NCI-H526 (cell line): ENCODE data around the gene NAP1L3.
A peak's percentile ranks its signal among the peaks of the same experiment; 100 is the strongest.

Source experiments
- DNase-seq, 2 experiments: peaks; one replicate each; lab custom pipeline; 2025; lab: John Stamatoyannopoulos, UW

The NAP1L3 gene, protein sequence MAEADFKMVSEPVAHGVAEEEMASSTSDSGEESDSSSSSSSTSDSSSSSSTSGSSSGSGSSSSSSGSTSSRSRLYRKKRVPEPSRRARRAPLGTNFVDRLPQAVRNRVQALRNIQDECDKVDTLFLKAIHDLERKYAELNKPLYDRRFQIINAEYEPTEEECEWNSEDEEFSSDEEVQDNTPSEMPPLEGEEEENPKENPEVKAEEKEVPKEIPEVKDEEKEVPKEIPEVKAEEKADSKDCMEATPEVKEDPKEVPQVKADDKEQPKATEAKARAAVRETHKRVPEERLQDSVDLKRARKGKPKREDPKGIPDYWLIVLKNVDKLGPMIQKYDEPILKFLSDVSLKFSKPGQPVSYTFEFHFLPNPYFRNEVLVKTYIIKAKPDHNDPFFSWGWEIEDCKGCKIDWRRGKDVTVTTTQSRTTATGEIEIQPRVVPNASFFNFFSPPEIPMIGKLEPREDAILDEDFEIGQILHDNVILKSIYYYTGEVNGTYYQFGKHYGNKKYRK

DNA sequence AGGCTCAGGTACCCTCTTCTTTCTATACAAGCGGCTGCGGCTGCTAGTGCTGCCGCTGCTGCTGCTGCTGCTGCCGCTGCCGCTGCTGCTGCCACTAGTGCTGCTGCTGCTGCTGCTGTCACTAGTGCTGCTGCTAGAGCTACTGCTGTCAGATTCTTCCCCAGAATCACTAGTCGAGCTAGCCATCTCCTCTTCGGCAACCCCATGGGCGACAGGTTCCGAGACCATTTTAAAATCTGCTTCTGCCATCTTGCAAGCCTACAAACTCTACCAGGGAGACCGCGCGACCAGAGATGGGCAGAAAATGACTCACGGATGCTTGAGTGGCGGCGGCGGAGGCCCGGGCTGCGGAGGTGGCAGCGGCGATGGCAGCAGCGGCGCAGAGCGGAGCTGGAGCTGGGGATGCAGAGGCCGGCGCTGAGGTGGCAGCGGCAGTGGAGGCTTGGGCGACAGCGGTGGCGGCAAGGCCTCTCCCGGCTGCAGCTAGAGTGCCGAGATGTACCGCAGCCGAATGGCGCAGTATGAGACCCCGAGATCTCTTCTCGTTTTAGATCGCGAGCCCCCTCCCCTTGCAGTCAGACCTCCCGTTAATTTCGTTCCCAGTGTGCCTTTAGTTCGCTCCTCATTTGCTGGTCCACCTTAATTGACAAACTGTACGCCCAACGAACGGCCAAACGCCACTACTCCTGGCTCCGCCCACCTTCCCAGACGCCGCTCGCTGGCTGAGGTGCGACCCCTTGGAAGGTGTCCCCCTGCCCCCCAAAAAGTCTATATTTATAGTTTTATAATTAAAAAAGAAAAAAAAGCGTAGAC is at the start of gene NAP1L3:
Gene NAP1L3 (minus strand): TSS at position 523 of the 813 bp plus-strand sequence. CDS start 274 bp downstream, at position 249.
- DNase-seq = peak; percentile 0 to 25

DNA sequence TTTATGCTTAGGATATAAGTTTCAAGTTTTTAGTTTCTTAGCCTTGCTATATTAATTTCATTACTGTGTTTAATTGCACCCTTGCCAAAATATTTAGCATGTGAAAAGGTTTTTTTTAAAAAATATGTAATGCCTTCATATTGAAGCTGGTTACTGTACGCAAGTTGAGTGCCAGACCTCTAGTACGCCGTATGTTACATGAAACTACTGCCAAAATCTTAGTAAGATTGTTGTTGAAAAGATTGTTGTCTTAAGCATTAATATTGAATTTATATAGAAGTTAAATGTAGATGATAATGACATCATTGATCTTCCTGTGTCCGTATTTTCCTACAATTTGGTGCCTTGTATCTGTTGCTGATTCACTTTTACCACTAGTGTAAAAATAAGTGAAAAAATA is 37.7 kb upstream of the NAP1L3 start:
- no peak for DNase-seq

DNA sequence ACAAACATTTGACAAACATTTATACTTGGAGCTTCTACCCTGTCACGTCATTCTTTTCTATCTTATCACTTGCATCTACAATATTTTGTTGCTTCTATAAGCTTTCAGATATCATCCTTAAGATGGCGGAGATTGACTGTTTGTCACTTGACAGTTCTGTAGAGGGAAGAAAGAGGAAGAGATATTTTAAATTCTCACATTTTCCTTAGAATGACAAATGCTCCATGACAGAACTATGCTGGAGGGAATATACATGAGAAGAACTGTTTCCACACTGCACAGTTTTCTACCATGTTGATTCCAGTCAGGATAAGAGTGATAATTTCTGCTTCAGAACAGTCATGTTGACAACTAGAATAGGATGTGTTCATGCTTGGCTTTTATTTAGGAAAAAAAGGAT is 30.3 kb upstream of the NAP1L3 start:
- no peak for DNase-seq

DNA sequence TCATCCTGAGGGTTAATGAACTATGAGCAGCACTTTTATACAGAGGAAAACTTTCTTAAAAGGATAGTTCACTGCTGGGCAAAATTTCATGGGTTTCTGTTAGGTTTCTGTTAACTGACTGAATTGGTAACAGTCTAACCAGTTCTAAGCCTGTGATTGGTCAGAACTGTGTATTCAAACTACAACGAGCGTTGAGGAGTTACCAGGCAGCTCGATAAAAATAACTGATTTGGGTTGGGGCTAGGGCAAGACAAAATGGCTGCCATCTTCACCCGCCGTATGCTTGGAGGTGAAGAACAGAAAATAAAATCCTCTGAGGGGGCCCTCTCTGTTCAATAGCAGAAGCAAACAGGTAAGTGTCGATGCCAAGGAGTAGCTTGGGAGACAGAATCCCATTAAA is 22.6 kb upstream of the NAP1L3 start:
- no peak for DNase-seq

DNA sequence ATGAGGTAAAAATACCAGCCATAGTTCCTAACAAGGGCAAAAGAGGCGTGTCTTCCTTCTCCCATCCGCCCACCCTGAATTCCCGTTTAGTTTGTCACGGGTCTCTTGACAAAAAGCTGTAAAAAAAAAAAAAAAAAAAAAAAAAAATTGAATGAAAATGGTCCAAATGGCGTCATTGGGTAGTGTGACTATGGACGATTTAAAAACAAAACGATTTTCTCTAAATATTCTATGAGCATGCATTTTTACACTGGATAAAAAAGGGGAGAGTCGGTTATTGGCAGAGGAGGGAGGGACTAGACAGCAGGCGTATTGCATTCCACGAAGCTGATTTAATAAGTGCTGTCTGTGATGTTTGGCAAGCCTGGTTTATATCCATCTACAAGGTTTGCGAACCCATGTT is 492 bp upstream of the NAP1L3 start, which contains the start of gene FAM133A:
Gene FAM133A (plus strand): TSS at position 338 of the 403 bp plus-strand sequence. CDS start 35,214 bp downstream, outside the sequence.
- no peak for DNase-seq

DNA sequence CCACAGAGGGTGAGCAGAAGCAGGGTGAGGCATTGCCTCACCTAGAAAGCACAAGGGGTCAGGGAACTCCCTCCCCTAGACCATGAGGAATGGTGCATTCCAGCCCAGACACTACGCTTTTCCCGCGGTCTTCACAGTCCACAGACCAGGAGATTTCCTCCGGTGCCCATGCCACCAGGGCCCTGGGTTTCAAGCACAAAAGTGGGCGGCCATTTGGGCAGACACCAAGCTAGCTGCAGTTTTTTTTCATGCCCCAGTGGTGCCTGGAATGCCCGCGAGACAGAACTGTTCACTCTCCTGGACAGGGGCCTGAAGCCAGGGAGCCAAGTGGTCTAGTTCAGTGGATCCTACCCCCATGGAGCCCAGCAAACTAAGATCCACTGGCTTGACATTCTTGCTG is 12.8 kb downstream of the NAP1L3 start:
- DNase-seq = no peak

DNA sequence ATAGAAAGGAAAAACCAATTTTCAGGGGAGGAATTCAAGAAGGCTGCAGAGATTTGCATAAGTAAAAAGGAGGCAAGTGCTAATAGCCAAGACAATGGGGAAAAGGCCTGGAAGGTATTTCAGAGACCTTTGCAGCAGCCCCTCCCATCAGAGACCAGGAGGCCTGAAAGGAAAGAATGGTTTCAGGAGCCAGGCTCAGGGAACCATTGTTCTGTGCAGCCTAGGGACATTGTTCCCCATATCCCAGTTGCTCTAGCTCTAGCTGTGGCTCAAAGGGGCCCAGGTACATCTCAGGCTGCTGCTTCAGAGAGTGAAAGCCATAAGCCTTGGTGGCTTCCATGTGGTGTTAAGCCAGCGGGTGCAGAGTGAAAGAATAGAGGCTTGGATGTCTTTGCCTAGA is 24.0 kb downstream of the NAP1L3 start:
- DNase-seq = no peak

DNA sequence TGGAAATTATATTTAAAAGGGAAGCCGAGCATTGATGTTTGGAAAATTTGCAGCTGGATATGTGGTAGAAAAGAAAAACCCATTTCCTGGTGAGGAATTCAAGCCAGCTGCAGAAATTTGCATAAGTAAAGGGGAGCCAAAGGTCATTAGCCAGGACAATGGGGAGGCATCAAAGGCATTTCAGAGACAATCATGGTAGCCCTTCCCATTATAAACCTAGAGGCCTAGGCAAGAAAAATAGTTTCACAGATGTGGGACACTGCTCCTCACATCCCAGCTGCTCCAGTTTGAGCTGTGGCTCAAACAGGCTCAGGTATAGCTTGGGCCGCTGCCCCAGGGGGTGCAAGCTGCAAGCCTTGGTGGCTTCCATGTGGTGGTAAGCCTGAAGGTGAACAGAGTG is 35.8 kb downstream of the NAP1L3 start:
- DNase-seq = no peak
